HepG2 (cell line): ENCODE results near the gene TPP2. TPM values are rescaled to one million over a fixed set of nuclear protein-coding genes. Genes with fewer than 3 reads are reported as not detected.

Experiments
- ATAC-seq: fragments of 200-7000 bp; cut with Tn5 transposase; 3 replicates; pipeline ENCODE4 v1.9.1; 2020; ENCODE audit warnings: mild to moderate bottlenecking, moderate library complexity
- BruUV-seq: library from RNA; stranded (reverse); fragments of 400-500 nt; replicated peaks from 2 replicates; lab custom pipeline; 2021; lab: Mats Ljungman, UMichigan
- CTCF ChIA-PET: fragments of 300-600 bp; formaldehyde crosslinking; extraction: SDS; loops from one replicate; lab custom pipeline; 2021; ENCODE audit warnings: low total read pairs, inconsistent platforms, low intra/inter-chr PET ratio; lab: Yijun Ruan, JAX
- POLR2A ChIA-PET: fragments of 350-600 bp; sonication (Branson Sonifier 250); formaldehyde crosslinking; loops from one replicate; lab custom pipeline; 2020; ENCODE audit warnings: antibody characterized with exemption, inconsistent platforms; lab: Yijun Ruan, JAX
- DNase-seq: peaks from one replicate; pipeline ENCODE4 v3.0.0-alpha.2; 2015; ENCODE audit warnings: low spot score
- FAIRE-seq: peaks from 3 replicates; lab custom pipeline; 2011; peaks lifted over from hg19 to GRCh38; lab: Jason Lieb, UNC
- H2AFZ ChIP-seq: one replicate; pipeline ENCODE4 v1.6.1; 2011; ENCODE audit warnings: low read length, inconsistent platforms
- H3K27ac ChIP-seq: fragments of 300-600 bp; 3 replicates; pipeline ENCODE4 v1.8.0; 2011; ENCODE audit warnings: mixed run types, mild to moderate bottlenecking, mixed read lengths, low read length, inconsistent platforms; ENCODE audit not compliant: insufficient read depth; ENCODE audit errors: extremely low read length
- H3K27me3 ChIP-seq, 2 experiments: fragments of 200-600 bp in 1 of 2; 2 replicates in 1 of 2; 3 replicates in 1 of 2; pipeline versions ENCODE4 v1.6.0 to v1.8.0; 2011; ENCODE audit warnings: low read length in 2 of 2, mild to moderate bottlenecking in 2 of 2, moderate library complexity in 2 of 2, inconsistent platforms in 1 of 2; ENCODE audit not compliant: insufficient read depth in 2 of 2, control insufficient read depth in 1 of 2
- H3K36me3 ChIP-seq, 2 experiments: fragments of 200-600 bp in 1 of 2; replicated peaks in 1 of 2; 2 replicates in 1 of 2; 3 replicates in 1 of 2; pipeline versions ENCODE4 v1.5.1 to v1.8.0; 2011; ENCODE audit warnings: low read length in 2 of 2, inconsistent platforms in 1 of 2; ENCODE audit not compliant: insufficient read depth in 2 of 2, control insufficient read depth in 1 of 2
- H3K4me1 ChIP-seq: 2 replicates; pipeline ENCODE4 v1.5.1; 2012; ENCODE audit warnings: low read length, inconsistent platforms; ENCODE audit not compliant: insufficient read depth
- H3K4me2 ChIP-seq: 2 replicates; pipeline ENCODE4 v1.6.0; 2011; ENCODE audit warnings: low read depth, low read length, inconsistent platforms
- H3K4me3 ChIP-seq, 3 experiments: fragments of 200-600 bp in 1 of 3; sonication (generic), shearing (Covaris generic) in 1 of 3; replicated peaks in 1 of 3; 2 replicates each; pipeline ENCODE4 v1.5.1; 2011 to 2016; ENCODE audit warnings: low read length in 3 of 3, inconsistent platforms in 2 of 3, low read depth in 2 of 3, mild to moderate bottlenecking in 2 of 3, control low read depth in 1 of 3, mixed read lengths in 1 of 3; ENCODE audit not compliant: insufficient read depth in 1 of 3
- H3K79me2 ChIP-seq: one replicate; pipeline ENCODE4 v1.6.1; 2011; ENCODE audit warnings: low read length, inconsistent platforms; ENCODE audit not compliant: insufficient read depth
- H3K9ac ChIP-seq: 2 replicates; pipeline ENCODE4 v1.6.0; 2011; ENCODE audit warnings: mild to moderate bottlenecking, low read depth, low read length, inconsistent platforms; ENCODE audit not compliant: insufficient read depth
- H3K9me3 ChIP-seq: 2 replicates; pipeline ENCODE4 v1.5.1; 2012; ENCODE audit warnings: mild to moderate bottlenecking, low read length
- H4K20me1 ChIP-seq: 2 replicates; pipeline ENCODE4 v1.6.0; 2011; ENCODE audit warnings: inconsistent platforms, mild to moderate bottlenecking, low read length, moderate library complexity; ENCODE audit not compliant: insufficient read depth
- BHLHE40 ChIP-seq: IDR thresholded peaks from 2 replicates; pipeline ENCODE4 v1.6.1; 2011; ENCODE audit warnings: low read length, improper control_type of control experiment
- CCDC6 ChIP-seq: sonication (generic); formaldehyde crosslinking; IDR thresholded peaks from 2 replicates; pipeline ENCODE4 v1.8.1; 2022; ENCODE audit warnings: mild to moderate bottlenecking, missing genetic modification reagents, moderate library complexity
- FOXK2 ChIP-seq: fragments of 450-650 bp; IDR thresholded peaks from 2 replicates; pipeline ENCODE4 v1.6.1; 2016
- GATA4 ChIP-seq: sonication (generic); IDR thresholded peaks from 2 replicates; pipeline ENCODE4 v1.6.1; 2016; ENCODE audit warnings: antibody characterized with exemption, low read depth, borderline replicate concordance
- POGZ ChIP-seq: sonication (generic); formaldehyde crosslinking; IDR thresholded peaks from 2 replicates; pipeline ENCODE4 v1.4.0; 2020; ENCODE audit warnings: mild to moderate bottlenecking, missing genetic modification reagents
- SETDB1 ChIP-seq: sonication (generic); formaldehyde crosslinking; IDR thresholded peaks from 2 replicates; pipeline ENCODE4 v1.5.1; 2020; ENCODE audit warnings: missing genetic modification reagents, mild to moderate bottlenecking, borderline replicate concordance
- TFAP4 ChIP-seq: sonication (generic); IDR thresholded peaks from 2 replicates; pipeline ENCODE4 v1.6.1; 2016; ENCODE audit warnings: low read depth, borderline replicate concordance
- THAP11 ChIP-seq: IDR thresholded peaks from 2 replicates; pipeline ENCODE4 v1.6.1; 2016; ENCODE audit warnings: missing biosample characterization, missing genetic modification reagents
- ZNF605 ChIP-seq: sonication (generic); formaldehyde crosslinking; IDR thresholded peaks from 2 replicates; pipeline ENCODE4 v1.8.0; 2022; ENCODE audit warnings: mild to moderate bottlenecking, missing genetic modification reagents
- ZNF703 ChIP-seq: sonication (generic); formaldehyde crosslinking; IDR thresholded peaks from 2 replicates; pipeline ENCODE4 v1.5.1; 2020; ENCODE audit warnings: missing genetic modification reagents, mild to moderate bottlenecking, moderate library complexity, borderline replicate concordance
- WGBS: methylation state at CpG from one replicate; pipeline ENCODE4 v1.1.6; 2017; ENCODE audit warnings: low lambda C conversion rate; 5-methylcytosine and 5-hydroxymethylcytosine counted together
- in situ Hi-C: cut with HindIII; loops from 2 replicates; pipeline ENCODE4 v1.10.0; 2017; ENCODE audit warnings: low pct_unique_long_range_greater_than_20kb; ENCODE audit not compliant: extremely low pct_ligation_motif_present
- intact Hi-C: fragments of 100-400 bp; cut with micrococcal nuclease; formaldehyde crosslinking; loops from one replicate; pipeline ENCODE4 v1.10.0; 2022; ENCODE audit not compliant: unreplicated experiment
- polyA plus RNA-seq, 8 experiments: library from polyadenylated mRNA; depleted of rRNA in 3 of 8; stranded (reverse) in 7 of 8; unstranded in 1 of 8; fragments of >200 nt; fragmentation: Illumina TruSeq in 4 of 8; extraction: Trizol in 4 of 8; gene quantifications; 2 replicates each; pipeline versions ENCODE4 v1.2.1 to v1.2.3, GENCODE V29; 2011 to 2016; ENCODE audit warnings: low read depth in 4 of 8, missing spikeins in 1 of 8, mixed read lengths in 1 of 8; ENCODE audit not compliant: insufficient read depth in 1 of 8
- total RNA-seq, 5 experiments: library from RNA; depleted of rRNA; stranded (reverse); fragments of >200 nt; fragmentation: Illumina TruSeq; extraction: Trizol; gene quantifications; 2 replicates each; pipeline ENCODE4 v1.2.3, GENCODE V29; 2016; ENCODE audit warnings: low read depth in 1 of 5
- TF ChIP-seq, protein P1 (sequence below): sonication (generic); formaldehyde crosslinking; conservative IDR thresholded peaks from 2 replicates; pipeline ENCODE4 v1.4.0; 2020; ENCODE audit warnings: mild to moderate bottlenecking, missing genetic modification reagents, moderate library complexity
- TF ChIP-seq, protein P2 (sequence below): sonication (generic); formaldehyde crosslinking; IDR thresholded peaks from 2 replicates; pipeline ENCODE4 v1.5.0; 2020; ENCODE audit warnings: mild to moderate bottlenecking, missing genetic modification reagents

Gene TPP2
- total and polyA plus RNA-seq, 2 of the 13 experiments (the other 11 are each of a cell fraction or from before 2014, with no cell fraction given): 16.4 to 52.1 TPM

DNA sequence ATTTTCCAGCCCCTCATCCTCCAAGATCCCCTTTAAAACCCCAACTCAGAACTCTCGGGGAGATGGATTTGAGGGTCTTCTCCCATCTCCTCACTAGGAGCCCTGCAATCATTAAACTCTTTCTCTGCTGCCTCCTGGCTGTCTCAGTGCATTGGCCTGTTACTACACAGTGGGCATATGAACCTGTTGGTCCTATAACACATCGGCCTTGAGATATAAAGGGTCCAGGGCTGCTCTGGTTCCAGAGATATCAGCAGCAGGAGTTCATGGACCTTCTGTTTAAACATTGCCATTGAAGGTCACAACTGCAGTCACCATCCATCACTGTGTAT lies 101.8 kb downstream of the TPP2 start:
- FAIRE-seq: no peak
- H3K4me1 ChIP-seq: peaks cover 10% of the 10 kb centered on the region; the same call in 1 of the 2 replicates
- H3K9ac ChIP-seq: no peak overlapping the region
- POLR2A ChIA-PET: no interaction called here
- in situ Hi-C loops: no loop called here
- peaks cover 8% of the 10 kb centered on the region; the same call in 1 of the 2 replicates for H3K9me3 ChIP-seq
- CTCF ChIA-PET: no interaction called here
- no peaks in the 10 kb centered on the region for H4K20me1 ChIP-seq
- H2AFZ ChIP-seq: no peak overlapping the region
- no peak overlapping the region for H3K27ac ChIP-seq
- BruUV-seq: no TSS peak
- WGBS: 13% methylated on average over 2 of the region's 2 CpGs
- DNase-seq: no peak
- H3K27me3 ChIP-seq: peaks cover 0 to 8% of the 10 kb centered on the region in 2 experiments; a peak in 2 of 5 replicates
- H3K36me3 ChIP-seq: no peaks in the 10 kb centered on the region
- no peak overlapping the region for H3K4me2 ChIP-seq
- H3K4me3 ChIP-seq: no peak overlapping the region
- TF ChIP-seq SETDB1 (CRISPR knock-in tag) (peak; percentile 76; the same call in 1 of the 2 replicates), FOXK2 (no peak)
- TF ChIP-seq, all 625 proteins: peak for 1
- intact Hi-C loops: no loop called here
- no peak for ATAC-seq
- no peaks in the 10 kb centered on the region for H3K79me2 ChIP-seq

DNA sequence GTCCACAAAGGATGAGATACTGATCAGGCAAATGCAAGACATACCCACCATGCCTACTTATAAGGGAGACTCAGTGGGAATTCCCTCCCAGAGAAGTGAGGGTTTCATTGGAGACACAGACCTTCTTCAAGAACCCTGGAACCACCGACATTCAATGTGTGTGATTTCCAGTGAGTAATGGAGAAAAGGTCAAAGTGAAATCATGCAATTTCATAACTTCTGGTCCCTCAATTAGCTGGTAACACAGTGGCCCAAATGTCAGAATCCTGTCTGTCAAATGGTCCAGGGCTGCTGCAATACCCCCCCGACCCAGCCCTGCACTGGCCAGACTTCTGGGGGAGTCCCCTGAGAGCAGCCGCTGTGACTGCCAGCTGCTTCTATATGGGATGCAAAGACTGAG lies 102.7 kb downstream of the TPP2 start:
- in situ Hi-C loops (no loop called here), intact Hi-C loops (no loop called here)
- ATAC-seq: no peak
- no peak for DNase-seq
- 17% methylated on average over 1 of the region's 3 CpGs for whole genome bisulfite sequencing
- peaks cover 0 to 10% of the 10 kb centered on the region in 2 experiments; a peak in 2 of 5 replicates for H3K27me3 ChIP-seq
- no peaks in the 10 kb centered on the region for H3K36me3 ChIP-seq
- POLR2A ChIA-PET: no interaction called here
- no peak overlapping the region for H3K27ac ChIP-seq
- H3K79me2 ChIP-seq: no peaks in the 10 kb centered on the region
- no peak overlapping the region for H2AFZ ChIP-seq
- CTCF ChIA-PET: no interaction called here
- BruUV-seq: no TSS peak
- H3K4me2 ChIP-seq: no peak overlapping the region
- no peaks in the 10 kb centered on the region for H4K20me1 ChIP-seq
- H3K4me1 ChIP-seq: peaks cover 10% of the 10 kb centered on the region; the same call in 1 of the 2 replicates
- no peak for FAIRE-seq
- H3K9me3 ChIP-seq: peaks cover 8% of the 10 kb centered on the region; the same call in 1 of the 2 replicates
- no peak overlapping the region for H3K9ac ChIP-seq
- H3K4me3 ChIP-seq: no peak overlapping the region
- TF ChIP-seq CCDC6 (CRISPR knock-in tag): no peak
- TF ChIP-seq TFAP4: no peak
- no peak for TF ChIP-seq BHLHE40
- TF ChIP-seq, protein P1, sequence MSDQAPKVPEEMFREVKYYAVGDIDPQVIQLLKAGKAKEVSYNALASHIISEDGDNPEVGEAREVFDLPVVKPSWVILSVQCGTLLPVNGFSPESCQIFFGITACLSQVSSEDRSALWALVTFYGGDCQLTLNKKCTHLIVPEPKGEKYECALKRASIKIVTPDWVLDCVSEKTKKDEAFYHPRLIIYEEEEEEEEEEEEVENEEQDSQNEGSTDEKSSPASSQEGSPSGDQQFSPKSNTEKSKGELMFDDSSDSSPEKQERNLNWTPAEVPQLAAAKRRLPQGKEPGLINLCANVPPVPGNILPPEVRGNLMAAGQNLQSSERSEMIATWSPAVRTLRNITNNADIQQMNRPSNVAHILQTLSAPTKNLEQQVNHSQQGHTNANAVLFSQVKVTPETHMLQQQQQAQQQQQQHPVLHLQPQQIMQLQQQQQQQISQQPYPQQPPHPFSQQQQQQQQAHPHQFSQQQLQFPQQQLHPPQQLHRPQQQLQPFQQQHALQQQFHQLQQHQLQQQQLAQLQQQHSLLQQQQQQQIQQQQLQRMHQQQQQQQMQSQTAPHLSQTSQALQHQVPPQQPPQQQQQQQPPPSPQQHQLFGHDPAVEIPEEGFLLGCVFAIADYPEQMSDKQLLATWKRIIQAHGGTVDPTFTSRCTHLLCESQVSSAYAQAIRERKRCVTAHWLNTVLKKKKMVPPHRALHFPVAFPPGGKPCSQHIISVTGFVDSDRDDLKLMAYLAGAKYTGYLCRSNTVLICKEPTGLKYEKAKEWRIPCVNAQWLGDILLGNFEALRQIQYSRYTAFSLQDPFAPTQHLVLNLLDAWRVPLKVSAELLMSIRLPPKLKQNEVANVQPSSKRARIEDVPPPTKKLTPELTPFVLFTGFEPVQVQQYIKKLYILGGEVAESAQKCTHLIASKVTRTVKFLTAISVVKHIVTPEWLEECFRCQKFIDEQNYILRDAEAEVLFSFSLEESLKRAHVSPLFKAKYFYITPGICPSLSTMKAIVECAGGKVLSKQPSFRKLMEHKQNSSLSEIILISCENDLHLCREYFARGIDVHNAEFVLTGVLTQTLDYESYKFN: no peak
- TF ChIP-seq, protein P2, sequence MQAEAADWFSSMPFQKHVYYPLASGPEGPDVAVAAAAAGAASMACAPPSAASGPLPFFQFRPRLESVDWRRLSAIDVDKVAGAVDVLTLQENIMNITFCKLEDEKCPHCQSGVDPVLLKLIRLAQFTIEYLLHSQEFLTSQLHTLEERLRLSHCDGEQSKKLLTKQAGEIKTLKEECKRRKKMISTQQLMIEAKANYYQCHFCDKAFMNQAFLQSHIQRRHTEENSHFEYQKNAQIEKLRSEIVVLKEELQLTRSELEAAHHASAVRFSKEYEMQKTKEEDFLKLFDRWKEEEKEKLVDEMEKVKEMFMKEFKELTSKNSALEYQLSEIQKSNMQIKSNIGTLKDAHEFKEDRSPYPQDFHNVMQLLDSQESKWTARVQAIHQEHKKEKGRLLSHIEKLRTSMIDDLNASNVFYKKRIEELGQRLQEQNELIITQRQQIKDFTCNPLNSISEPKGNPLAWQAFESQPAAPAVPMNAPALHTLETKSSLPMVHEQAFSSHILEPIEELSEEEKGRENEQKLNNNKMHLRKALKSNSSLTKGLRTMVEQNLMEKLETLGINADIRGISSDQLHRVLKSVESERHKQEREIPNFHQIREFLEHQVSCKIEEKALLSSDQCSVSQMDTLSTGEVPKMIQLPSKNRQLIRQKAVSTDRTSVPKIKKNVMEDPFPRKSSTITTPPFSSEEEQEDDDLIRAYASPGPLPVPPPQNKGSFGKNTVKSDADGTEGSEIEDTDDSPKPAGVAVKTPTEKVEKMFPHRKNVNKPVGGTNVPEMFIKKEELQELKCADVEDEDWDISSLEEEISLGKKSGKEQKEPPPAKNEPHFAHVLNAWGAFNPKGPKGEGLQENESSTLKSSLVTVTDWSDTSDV (CRISPR knock-in tag): no peak
- no peak for TF ChIP-seq THAP11 (CRISPR knock-in tag)
- no peak for TF ChIP-seq GATA4
- no peak for TF ChIP-seq POGZ
- TF ChIP-seq ZNF703 (CRISPR knock-in tag): no peak
- no peak for TF ChIP-seq ZNF605 (CRISPR knock-in tag)
